Right atrium auricular region (tissue), 2 donors: ENCODE results near the gene TRMU. TPM values are rescaled to one million over a fixed set of nuclear protein-coding genes. Genes with fewer than 3 reads are reported as not detected.

Experiments used
- DNase-seq: peaks from one replicate; pipeline ENCODE4 v3.0.0-alpha.2; 2019; ENCODE audit warnings: low spot score
- H3K27ac ChIP-seq, 2 donors: fragments of 200-600 bp; sonication (generic); 1 replicate in 1 of 2; 2 replicates in 1 of 2; pipeline ENCODE4 v1.5.1; 2016 to 2019
- H3K27me3 ChIP-seq, 2 donors: fragments of 200-600 bp; sonication (generic); one replicate each; pipeline versions ENCODE4 v1.5.1 to v1.6.0; 2017 to 2019
- H3K36me3 ChIP-seq: fragments of 200-600 bp; sonication (generic); one replicate; pipeline ENCODE4 v1.5.1; 2016
- H3K4me1 ChIP-seq, 2 donors: fragments of 200-600 bp; sonication (generic); one replicate each; pipeline versions ENCODE4 v1.5.1 to v1.6.0; 2017 to 2019
- H3K4me3 ChIP-seq, 2 donors: fragments of 200-600 bp; sonication (generic); 1 replicate in 1 of 2; 2 replicates in 1 of 2; pipeline ENCODE4 v1.5.1; 2017 to 2019; ENCODE audit warnings: mild to moderate bottlenecking in 1 of 2, moderate library complexity in 1 of 2
- H3K9me3 ChIP-seq, 2 donors: fragments of 200-600 bp; sonication (generic); one replicate each; pipeline ENCODE4 v1.5.1; 2019
- CTCF ChIP-seq, 2 donors: fragments of 200-600 bp; sonication (generic); IDR thresholded peaks; one replicate each; pipeline ENCODE4 v1.5.1; 2019; ENCODE audit warnings: antibody characterized with exemption in 2 of 2
- total RNA-seq, 2 donors: library from RNA; depleted of rRNA; stranded (reverse); fragments of >200 nt; gene quantifications; one replicate each; pipeline ENCODE4 v1.1.0, GENCODE V29; 2016

TRMU gene
- total RNA-seq, 2 donors from 2014 or later, result 22.2 to 22.4 TPM

- no peaks in the 10 kb centered on the region for H3K9me3 ChIP-seq
- TF ChIP-seq CTCF (IDR thresholded peaks at IDR 0.05), result no peak
- no peak for DNase-seq
- peaks cover 0 to 4% of the 10 kb centered on the region in 2 donors for H3K4me1 ChIP-seq
- no peaks in the 10 kb centered on the region for H3K27me3 ChIP-seq
- no peak overlapping the region for H3K4me3 ChIP-seq
- no peak overlapping the region for H3K27ac ChIP-seq
- no peaks in the 10 kb centered on the region for H3K36me3 ChIP-seq
Measured at GRCh38 chr22:46382524-46382923, 47.0 kb downstream of the TRMU start.

GRCh38 chr22:46386312-46386711 lies 50.8 kb downstream of the TRMU start:
- no peak for TF ChIP-seq CTCF (IDR thresholded peaks at IDR 0.05)

GRCh38 chr22:46387748-46388147 lies 52.2 kb downstream of the TRMU start:
- no peak overlapping the region for H3K27ac ChIP-seq
- no peak for TF ChIP-seq CTCF (IDR thresholded peaks at IDR 0.05)

More at GRCh38 chr22:46386312-46386711, 50.8 kb downstream of the TRMU start:
- DNase-seq, result no peak
- Histone ChIP-seq H3K27ac (no peak overlapping the region), H3K4me1 (peaks cover 0 to 10% of the 10 kb centered on the region in 2 donors), H3K4me3 (no peak overlapping the region), H3K9me3 (no peaks in the 10 kb centered on the region), H3K27me3 (no peaks in the 10 kb centered on the region), H3K36me3 (no peaks in the 10 kb centered on the region)

GRCh38 chr22:46388647-46389046 lies 53.1 kb downstream of the TRMU start:
- no peak overlapping the region for H3K4me3 ChIP-seq
- no peaks in the 10 kb centered on the region for H3K27me3 ChIP-seq
- no peak overlapping the region for H3K27ac ChIP-seq
- H3K4me1 ChIP-seq, result peaks cover 0 to 10% of the 10 kb centered on the region in 2 donors
- no peaks in the 10 kb centered on the region for H3K9me3 ChIP-seq
- no peak for DNase-seq
- no peak for TF ChIP-seq CTCF (IDR thresholded peaks at IDR 0.05)
- H3K36me3 ChIP-seq, result no peaks in the 10 kb centered on the region

More at GRCh38 chr22:46387748-46388147, 52.2 kb downstream of the TRMU start:
- no peak for DNase-seq
- H3K4me3 ChIP-seq, result no peak overlapping the region
- H3K4me1 ChIP-seq, result peaks cover 0 to 10% of the 10 kb centered on the region in 2 donors
- no peaks in the 10 kb centered on the region for H3K36me3 ChIP-seq
- H3K27me3 ChIP-seq, result no peaks in the 10 kb centered on the region
- H3K9me3 ChIP-seq, result no peaks in the 10 kb centered on the region

- H3K4me1 ChIP-seq, result peaks cover 0 to 10% of the 10 kb centered on the region in 2 donors
- H3K36me3 ChIP-seq, result no peaks in the 10 kb centered on the region
- DNase-seq, result no peak
- no peak for TF ChIP-seq CTCF (IDR thresholded peaks at IDR 0.05)
- no peak overlapping the region for H3K4me3 ChIP-seq
- H3K9me3 ChIP-seq, result no peaks in the 10 kb centered on the region
- no peaks in the 10 kb centered on the region for H3K27me3 ChIP-seq
- no peak overlapping the region for H3K27ac ChIP-seq
Measured at GRCh38 chr22:46389081-46389480, 53.6 kb downstream of the TRMU start.

GRCh38 chr22:46390105-46390651 lies 54.7 kb downstream of the TRMU start:
- DNase-seq, result no peak
- Histone ChIP-seq H3K27me3 (no peaks in the 10 kb centered on the region), H3K4me1 (peaks cover 0 to 10% of the 10 kb centered on the region in 2 donors), H3K36me3 (no peaks in the 10 kb centered on the region), H3K4me3 (no peak overlapping the region), H3K9me3 (no peaks in the 10 kb centered on the region), H3K27ac (no peak overlapping the region)
- no peak for TF ChIP-seq CTCF (IDR thresholded peaks at IDR 0.05)
